SK-N-SH treated with all-trans-retinoic acid at 6 μM for 48 hours (cell line): ENCODE results near the gene FRAT2.

Experiments
- ATAC-seq: fragments of 200-7000 bp; cut with Tn5 transposase; 3 replicates; pipeline ENCODE4 v1.9.1; 2020; ENCODE audit warnings: mild to moderate bottlenecking, moderate library complexity
- ARNTL ChIP-seq: fragments of 450-650 bp; formaldehyde crosslinking; IDR thresholded peaks from 2 replicates; pipeline ENCODE4 v1.5.0; 2020; ENCODE audit warnings: low read depth, mild to moderate bottlenecking, moderate library complexity, borderline replicate concordance
- CREB5 ChIP-seq: fragments of 250-450 bp; sonication (Bioruptor Pico); IDR thresholded peaks from 2 replicates; pipeline ENCODE4 v1.5.1; 2020; ENCODE audit warnings: low read depth, mild to moderate bottlenecking, moderate library complexity
- CSDC2 ChIP-seq: fragments of 250-450 bp; sonication (Bioruptor Pico); IDR thresholded peaks from 2 replicates; pipeline ENCODE4 v1.5.0; 2020; ENCODE audit warnings: mild to moderate bottlenecking, moderate library complexity
- CSRNP3 ChIP-seq: fragments of 250-450 bp; sonication (Bioruptor Pico); IDR thresholded peaks from 2 replicates; pipeline ENCODE4 v1.5.1; 2021; ENCODE audit warnings: mild to moderate bottlenecking, moderate library complexity
- ESRRG ChIP-seq: fragments of 250-450 bp; sonication (Bioruptor Pico); IDR thresholded peaks from 2 replicates; pipeline ENCODE4 v1.6.1; 2021; ENCODE audit warnings: mild to moderate bottlenecking
- GLIS3 ChIP-seq: fragments of 250-450 bp; sonication (Bioruptor Pico); IDR thresholded peaks from 2 replicates; pipeline ENCODE4 v1.5.0; 2020; ENCODE audit warnings: mild to moderate bottlenecking, moderate library complexity
- ISL1 ChIP-seq: fragments of 250-450 bp; sonication (Bioruptor Pico); IDR thresholded peaks from 2 replicates; pipeline ENCODE4 v2.1.2; 2022; ENCODE audit warnings: mild to moderate bottlenecking, moderate library complexity
- OSR1 ChIP-seq: fragments of 250-450 bp; sonication (Bioruptor Pico); IDR thresholded peaks from 2 replicates; pipeline ENCODE4 v1.8.0; 2022; ENCODE audit warnings: moderate library complexity, mild to moderate bottlenecking, inconsistent platforms
- POU6F1 ChIP-seq: fragments of 250-450 bp; sonication (Bioruptor Pico); IDR thresholded peaks from 2 replicates; pipeline ENCODE4 v1.8.0; 2021; ENCODE audit warnings: low read depth, mild to moderate bottlenecking, moderate library complexity, borderline replicate concordance
- PPARA ChIP-seq: fragments of 250-450 bp; sonication (Bioruptor Pico); IDR thresholded peaks from 2 replicates; pipeline ENCODE4 v1.5.0; 2020; ENCODE audit warnings: mild to moderate bottlenecking, borderline replicate concordance
- RARB ChIP-seq: fragments of 250-450 bp; sonication (Bioruptor Pico); IDR thresholded peaks from 2 replicates; pipeline ENCODE4 v1.8.0; 2021; ENCODE audit warnings: mild to moderate bottlenecking, moderate library complexity
- TCF4 ChIP-seq: fragments of 250-450 bp; sonication (Bioruptor Pico); IDR thresholded peaks from 2 replicates; pipeline ENCODE4 v1.8.0; 2021; ENCODE audit warnings: mild to moderate bottlenecking, moderate library complexity, borderline replicate concordance
- TOX ChIP-seq: fragments of 250-450 bp; sonication (Bioruptor Pico); IDR thresholded peaks from 2 replicates; pipeline ENCODE4 v1.8.0; 2021; ENCODE audit warnings: mild to moderate bottlenecking, moderate library complexity, borderline replicate concordance
- ZC3H10 ChIP-seq: fragments of 250-450 bp; sonication (Bioruptor Pico); IDR thresholded peaks from 2 replicates; pipeline ENCODE4 v1.5.1; 2021; ENCODE audit warnings: mild to moderate bottlenecking, moderate library complexity
- ZFP3 ChIP-seq: fragments of 250-450 bp; sonication (Bioruptor Pico); IDR thresholded peaks from 2 replicates; pipeline ENCODE4 v1.5.0; 2020; ENCODE audit warnings: mild to moderate bottlenecking, moderate library complexity
- ZFP30 ChIP-seq: fragments of 450-650 bp; formaldehyde crosslinking; IDR thresholded peaks from 2 replicates; pipeline ENCODE4 v1.5.0; 2022; ENCODE audit warnings: mild to moderate bottlenecking, moderate library complexity
- ZNF565 ChIP-seq: fragments of 450-650 bp; formaldehyde crosslinking; conservative IDR thresholded peaks from 2 replicates; pipeline ENCODE4 v1.5.0; 2020; ENCODE audit warnings: low read depth, mild to moderate bottlenecking, moderate library complexity
- ZNF70 ChIP-seq: fragments of 450-650 bp; formaldehyde crosslinking; IDR thresholded peaks from 2 replicates; pipeline ENCODE4 v1.5.0; 2020; ENCODE audit warnings: mild to moderate bottlenecking, moderate library complexity
- ZNF8 ChIP-seq: fragments of 450-650 bp; formaldehyde crosslinking; IDR thresholded peaks from 2 replicates; pipeline ENCODE4 v1.5.0; 2020; ENCODE audit warnings: mild to moderate bottlenecking, moderate library complexity

FRAT2 gene

GRCh38 chr10:97307441-97307840 lies 27.1 kb downstream of the FRAT2 start:
- TF ChIP-seq ARNTL (no peak), CSDC2 (CRISPR knock-in tag) (no peak), ESRRG (CRISPR knock-in tag) (no peak), ZNF8 (CRISPR knock-in tag) (no peak), GLIS3 (CRISPR knock-in tag) (no peak), CREB5 (CRISPR knock-in tag) (no peak), POU6F1 (CRISPR knock-in tag) (no peak), ZFP30 (CRISPR knock-in tag) (no peak), CSRNP3 (CRISPR knock-in tag) (no peak), ZFP3 (CRISPR knock-in tag) (no peak), PPARA (CRISPR knock-in tag) (no peak), ZC3H10 (CRISPR knock-in tag) (no peak), OSR1 (CRISPR knock-in tag) (no peak), TOX (CRISPR knock-in tag) (no peak)
- ATAC-seq: no peak

GRCh38 chr10:97302088-97302791 lies 32.3 kb downstream of the FRAT2 start:
- TF ChIP-seq OSR1 (CRISPR knock-in tag): no peak
- no peak for TF ChIP-seq RARB (CRISPR knock-in tag)
- TF ChIP-seq GLIS3 (CRISPR knock-in tag): no peak
- no peak for TF ChIP-seq ZFP3 (CRISPR knock-in tag)
- no peak for TF ChIP-seq ESRRG (CRISPR knock-in tag)
- TF ChIP-seq ZC3H10 (CRISPR knock-in tag): no peak
- TF ChIP-seq CSDC2 (CRISPR knock-in tag): no peak
- no peak for TF ChIP-seq TCF4 (CRISPR knock-in tag)
- TF ChIP-seq POU6F1 (CRISPR knock-in tag): no peak
- no peak for TF ChIP-seq ISL1
- no peak for TF ChIP-seq ZNF565 (CRISPR knock-in tag)
- ATAC-seq: no peak

- no peak for ATAC-seq
Measured at GRCh38 chr10:97300980-97301379, 33.5 kb downstream of the FRAT2 start.

More at GRCh38 chr10:97300980-97301379, 33.5 kb downstream of the FRAT2 start:
- no peak for TF ChIP-seq POU6F1 (CRISPR knock-in tag)
- TF ChIP-seq TOX (CRISPR knock-in tag): no peak
- TF ChIP-seq ARNTL: no peak
- no peak for TF ChIP-seq ZNF70 (CRISPR knock-in tag)
- TF ChIP-seq CSRNP3 (CRISPR knock-in tag): no peak
- no peak for TF ChIP-seq ISL1
- no peak for TF ChIP-seq ZFP3 (CRISPR knock-in tag)
- no peak for TF ChIP-seq PPARA (CRISPR knock-in tag)
- TF ChIP-seq ZC3H10 (CRISPR knock-in tag): no peak
